ENCODE results near the gene TRIO.
A peak's percentile ranks its signal among the peaks of the same experiment; 100 is the strongest.

TRIO gene

DNA sequence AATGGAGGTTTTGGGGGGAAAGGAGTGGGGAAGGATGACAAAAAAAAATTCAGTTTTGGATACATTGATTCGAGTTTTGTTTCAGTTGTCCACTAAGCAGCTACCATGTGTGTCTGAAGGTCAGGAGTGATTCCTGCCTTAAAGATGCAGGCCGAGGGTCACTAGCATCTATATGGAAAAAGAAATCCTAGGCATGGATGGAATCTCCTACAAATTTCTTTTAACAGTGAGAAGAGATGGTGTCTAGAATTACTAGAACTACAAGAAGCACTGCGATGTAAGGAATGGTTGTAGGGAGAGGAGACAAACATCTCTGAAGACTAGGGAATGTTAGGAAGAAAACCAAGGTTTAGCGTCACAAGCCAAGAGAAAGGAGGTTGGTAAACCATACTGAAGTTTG is 19.6 kb upstream of the TRIO start:
- no peak for DNase-seq (ENCODE audit: low read depth)

- no peak for DNase-seq (ENCODE audit: low read depth)
These were observed 19.1 kb upstream of the TRIO start for GRCh38 chr5:14123974-14124482.

DNA sequence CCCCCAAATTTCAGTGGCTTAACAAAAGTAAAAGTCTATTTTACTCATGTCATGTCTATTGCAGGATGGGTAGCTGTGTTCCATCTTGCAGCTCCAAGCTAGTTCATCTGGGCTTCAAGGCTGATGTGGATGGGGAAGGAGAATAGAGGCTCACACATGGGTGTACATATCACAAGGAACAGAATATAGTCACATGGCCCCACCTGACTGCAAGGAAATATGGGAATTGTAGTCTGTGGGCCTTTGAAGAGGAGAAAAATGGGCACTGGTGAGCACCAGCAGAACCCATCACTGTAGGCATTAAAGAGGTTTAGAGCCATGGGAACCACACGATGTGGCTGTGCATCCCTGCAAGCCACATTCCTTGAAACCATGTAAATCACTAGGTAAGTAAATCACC is 17.9 kb upstream of the TRIO start:
- DNase-seq (ENCODE audit: low read depth) = no peak

DNA sequence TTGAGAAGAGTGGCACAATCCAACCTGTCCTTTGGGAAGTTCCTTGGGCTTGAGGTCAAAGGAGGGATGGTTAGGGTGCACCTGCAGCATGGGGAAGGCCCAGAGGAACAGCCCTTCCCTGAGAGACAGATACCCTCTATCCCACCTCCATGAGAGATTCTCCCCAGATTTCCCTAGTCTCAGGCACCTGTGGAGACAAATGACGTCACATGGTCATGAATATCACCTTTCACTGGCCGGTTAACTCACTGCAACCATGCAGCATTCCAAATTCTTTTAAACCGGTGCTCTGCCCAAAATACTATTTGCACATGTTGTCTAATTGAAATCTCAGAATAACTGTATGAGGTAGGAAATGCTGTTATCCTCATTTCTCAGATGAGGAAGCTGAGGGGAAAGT is 15.6 kb upstream of the TRIO start:
- no peak for DNase-seq (ENCODE audit: low read depth)

GRCh38 chr5:14128079-14128478 is 15.1 kb upstream of the TRIO start:
- DNase-seq (ENCODE audit: low read depth) = no peak

GRCh38 chr5:14129123-14129522 is 14.0 kb upstream of the TRIO start:
- no peak for DNase-seq (ENCODE audit: low read depth)

DNA sequence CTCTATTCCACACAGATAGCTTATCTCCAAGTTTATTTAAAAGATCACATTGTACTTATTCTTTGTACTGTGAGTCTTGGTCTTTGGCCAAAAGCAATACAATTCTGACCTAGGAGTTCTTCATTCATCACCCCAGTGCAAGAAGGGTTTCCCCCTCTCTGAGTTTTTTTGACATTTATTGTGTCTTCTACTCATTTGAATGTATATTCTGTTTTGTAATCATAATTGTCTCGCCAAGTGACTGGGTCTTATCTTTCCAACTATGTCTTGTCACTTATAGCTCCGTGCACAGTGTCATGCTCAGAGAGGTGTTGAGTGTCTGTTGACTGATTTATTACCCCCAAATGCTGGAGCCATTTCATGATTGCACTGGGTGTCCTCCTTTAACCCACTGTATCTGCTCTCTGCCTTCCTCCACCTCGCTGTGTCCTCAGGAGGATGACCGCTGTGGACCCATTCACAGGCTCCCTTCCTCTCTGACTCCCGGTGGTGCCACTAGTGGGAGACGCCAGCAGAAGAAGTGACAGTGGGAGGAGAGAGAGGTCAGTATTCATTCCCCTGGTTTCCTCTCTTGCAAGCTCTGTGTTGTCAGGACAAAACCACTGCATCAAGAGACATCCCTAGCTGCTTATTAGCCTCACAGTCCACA is 11.2 kb upstream of the TRIO start:
- DNase-seq (ENCODE audit: low read depth) = no peak

GRCh38 chr5:14133394-14133793 is 9.7 kb upstream of the TRIO start:
- no peak for DNase-seq (ENCODE audit: low read depth)

- no peak for DNase-seq (ENCODE audit: low read depth)
These were observed 9.1 kb upstream of the TRIO start for GRCh38 chr5:14134083-14134482.

- no peak for DNase-seq (ENCODE audit: low read depth)
These were observed 8.4 kb upstream of the TRIO start for GRCh38 chr5:14134771-14135170.

DNA sequence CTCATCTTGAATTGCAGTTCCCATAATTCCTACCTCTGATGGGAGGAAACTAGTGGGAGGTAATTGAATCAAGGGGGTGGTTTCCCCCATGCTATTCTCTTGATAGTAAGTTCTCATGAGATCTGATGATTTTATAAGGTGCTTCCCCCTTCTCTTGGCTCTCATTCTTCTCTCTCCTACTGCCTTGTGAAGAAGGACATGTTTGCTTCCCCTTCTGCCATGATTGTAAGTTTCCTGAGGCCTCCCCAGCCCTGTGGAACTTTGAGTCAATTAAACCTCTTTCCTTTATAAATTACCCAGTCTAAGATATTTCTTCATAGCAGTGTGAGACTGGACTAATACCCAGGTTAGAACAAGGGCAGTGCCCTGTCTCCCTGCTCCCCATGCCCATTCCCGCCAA is 7.5 kb upstream of the TRIO start:
- DNase-seq (ENCODE audit: low read depth) = no peak

GRCh38 chr5:14136228-14136627 is 6.9 kb upstream of the TRIO start:
- no peak for DNase-seq (ENCODE audit: low read depth)

DNA sequence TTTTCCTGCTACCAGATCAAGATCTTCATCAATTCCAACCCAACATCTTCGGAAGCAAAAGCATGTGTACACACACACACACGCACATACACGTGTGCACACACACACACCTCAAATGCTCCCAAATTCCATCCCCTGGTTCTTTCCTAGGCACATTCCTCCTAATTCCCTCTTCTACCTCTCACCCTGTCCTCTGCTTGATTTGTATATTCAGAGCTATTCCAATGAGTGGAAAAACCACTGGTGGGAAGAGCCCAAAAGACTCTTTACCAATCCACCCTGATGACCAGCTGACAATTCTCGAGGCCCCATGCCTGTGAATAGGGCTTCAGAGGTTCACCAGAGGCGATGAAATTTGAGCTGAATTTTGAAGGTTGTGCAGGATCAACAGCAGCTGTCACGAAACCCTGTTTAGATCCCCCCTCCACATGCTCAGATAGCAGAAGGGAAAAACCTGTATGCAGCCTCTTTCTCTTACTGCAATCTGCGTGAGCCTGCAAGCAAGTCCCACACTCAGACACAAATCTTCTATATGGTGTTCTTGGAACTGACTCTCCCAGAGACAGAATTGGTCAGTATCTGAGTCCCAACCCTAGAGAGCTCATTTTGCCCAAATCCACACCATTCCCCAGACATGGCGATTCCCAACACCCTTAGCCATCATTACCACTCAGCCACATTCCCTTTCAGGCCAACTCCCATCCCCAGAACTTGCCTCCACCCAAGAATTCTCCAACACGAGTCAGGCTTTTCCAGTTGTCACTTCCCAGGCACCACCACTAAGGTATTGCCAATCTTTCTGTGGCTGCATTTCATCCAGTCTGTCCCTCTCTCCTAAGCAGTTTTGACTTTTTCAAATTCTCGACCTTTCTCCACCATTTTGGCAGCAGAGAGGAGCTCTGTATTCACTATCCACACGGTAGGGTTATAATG is 4.3 kb upstream of the TRIO start:
- no peak for DNase-seq (ENCODE audit: low read depth)

- no peak for DNase-seq (ENCODE audit: low read depth)
These were observed 1.4 kb upstream of the TRIO start for GRCh38 chr5:14141764-14142163.

- no peak for DNase-seq (ENCODE audit: low read depth)
These were observed 828 bp upstream of the TRIO start for GRCh38 chr5:14142202-14142826.

- DNase-seq (ENCODE audit: low read depth) = no peak
These were observed 351 bp downstream of the TRIO start for GRCh38 chr5:14143546-14143840.

GRCh38 chr5:14143841-14144585 is 871 bp downstream of the TRIO start:
- DNase-seq (ENCODE audit: low read depth) = no peak

- peak; percentile 46 for DNase-seq (ENCODE audit: low read depth)
These were observed 1.7 kb downstream of the TRIO start for GRCh38 chr5:14144586-14145434.

- DNase-seq (ENCODE audit: low read depth) = no peak
These were observed 2.5 kb downstream of the TRIO start for GRCh38 chr5:14145435-14146334.

DNA sequence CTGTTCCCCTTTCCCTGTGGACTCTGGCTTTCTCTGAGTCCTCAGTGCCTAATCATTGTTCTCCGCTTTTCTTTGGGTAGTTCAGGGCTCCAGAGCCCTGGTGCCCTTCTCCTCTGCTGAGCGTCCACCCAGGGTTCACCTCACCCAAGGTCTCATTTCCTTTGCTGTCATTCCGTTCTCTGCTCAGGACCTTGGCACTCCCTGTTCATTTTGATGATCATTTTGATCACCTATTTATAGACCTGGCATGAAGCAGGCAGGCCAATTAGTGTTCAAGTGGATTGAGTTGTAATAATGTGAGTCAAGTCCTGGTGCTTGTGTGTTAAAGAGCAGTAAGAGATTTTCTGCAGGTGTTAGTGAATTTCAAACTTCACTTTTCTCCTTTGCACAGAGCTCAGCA is 3.6 kb downstream of the TRIO start:
- DNase-seq (ENCODE audit: low read depth) = no peak

Measured in non-pigmented ciliary epithelial cell (primary cell).